Caco-2 (cell line): ENCODE data around the gene POLRMT. TPM values are rescaled to one million over a fixed set of nuclear protein-coding genes. Genes with fewer than 3 reads are reported as not detected.

ENCODE experiments used
- BruUV-seq: library from RNA; stranded (reverse); fragments of 400-500 nt; replicated peaks from 2 replicates; lab custom pipeline; 2021; lab: Mats Ljungman, UMichigan
- CTCF ChIA-PET: fragments of 300-600 bp; sonication (Branson Sonifier 250); formaldehyde crosslinking; loops from one replicate; lab custom pipeline; 2022; ENCODE audit warnings: antibody characterized with exemption; lab: Charles Lee
- POLR2A ChIA-PET: fragments of 300-600 bp; sonication (Branson Sonifier 250); formaldehyde crosslinking; loops from one replicate; lab custom pipeline; 2022; ENCODE audit warnings: antibody characterized with exemption; lab: Charles Lee
- DNase-seq, 2 experiments: peaks; one replicate each; pipeline versions ENCODE4 v3.0.0 to v3.0.0-alpha.2; 2020 to 2022
- H3K27me3 ChIP-seq: replicated peaks from 2 replicates; pipeline ENCODE4 v1.6.0; 2011; ENCODE audit warnings: low read length; ENCODE audit not compliant: control insufficient read depth, insufficient read depth
- H3K36me3 ChIP-seq: 2 replicates; pipeline ENCODE4 v1.5.1; 2011; ENCODE audit warnings: low read length; ENCODE audit not compliant: control insufficient read depth, insufficient read depth
- H3K4me1 ChIP-seq: fragments of 250-450 bp; sonication (Bioruptor Pico); 2 replicates; pipeline ENCODE4 v1.5.1; 2020; ENCODE audit warnings: mild to moderate bottlenecking
- H3K4me3 ChIP-seq: 2 replicates; pipeline ENCODE4 v1.5.1; 2011; ENCODE audit warnings: low read depth, mild to moderate bottlenecking, control low read depth, low read length
- H3K9me3 ChIP-seq: fragments of 250-450 bp; sonication (Bioruptor Pico); 2 replicates; pipeline ENCODE4 v1.5.1; 2020; ENCODE audit warnings: mild to moderate bottlenecking, moderate library complexity
- H3K27ac Mint-ChIP-seq: one replicate; pipeline ENCODE4 v1.8.0; 2022; ENCODE audit warnings: mixed read lengths; ENCODE audit not compliant: unreplicated experiment
- H3K27me3 Mint-ChIP-seq: one replicate; pipeline ENCODE4 v1.8.0; 2022; ENCODE audit warnings: mixed read lengths; ENCODE audit not compliant: insufficient read depth, unreplicated experiment
- H3K36me3 Mint-ChIP-seq: one replicate; pipeline ENCODE4 v1.8.0; 2022; ENCODE audit warnings: mild to moderate bottlenecking, mixed read lengths; ENCODE audit not compliant: insufficient read depth, unreplicated experiment
- H3K4me1 Mint-ChIP-seq: one replicate; pipeline ENCODE4 v1.8.0; 2022; ENCODE audit warnings: low read depth, mixed read lengths; ENCODE audit not compliant: unreplicated experiment
- H3K4me3 Mint-ChIP-seq: one replicate; pipeline ENCODE4 v1.8.0; 2022; ENCODE audit warnings: mild to moderate bottlenecking, moderate library complexity, mixed read lengths; ENCODE audit not compliant: unreplicated experiment
- H3K9me3 Mint-ChIP-seq: one replicate; pipeline ENCODE4 v1.8.0; 2022; ENCODE audit warnings: mixed read lengths; ENCODE audit not compliant: unreplicated experiment
- intact Hi-C: fragments of 100-400 bp; cut with micrococcal nuclease; formaldehyde crosslinking; loops from one replicate; pipeline ENCODE4 v1.10.0; 2022; ENCODE audit not compliant: unreplicated experiment
- total RNA-seq: library from RNA; stranded (reverse); gene quantifications from 2 replicates; pipeline ENCODE4 v1.2.3, GENCODE V29; 2022
- TF ChIP-seq, protein P1 (sequence below), 2 experiments: fragments of 200-600 bp in 1 of 2; IDR thresholded peaks; 1 replicate in 1 of 2; 2 replicates in 1 of 2; pipeline versions ENCODE4 v1.5.1 to v1.8.0; 2011 to 2022; ENCODE audit warnings: antibody characterized with exemption in 1 of 2, control low read depth in 1 of 2, inconsistent platforms in 1 of 2, low read depth in 1 of 2, low read length in 1 of 2, mild to moderate bottlenecking in 1 of 2, moderate library complexity in 1 of 2; ENCODE audit not compliant: insufficient read depth in 1 of 2, severe bottlenecking in 1 of 2, unreplicated experiment in 1 of 2

Gene POLRMT
- total RNA-seq, 1 experiment from 2014 or later: 95.8 TPM

- intact Hi-C loops: no loop called here
Observed at GRCh38 chr19:677601-678436, 44.5 kb upstream of the POLRMT start.

DNA sequence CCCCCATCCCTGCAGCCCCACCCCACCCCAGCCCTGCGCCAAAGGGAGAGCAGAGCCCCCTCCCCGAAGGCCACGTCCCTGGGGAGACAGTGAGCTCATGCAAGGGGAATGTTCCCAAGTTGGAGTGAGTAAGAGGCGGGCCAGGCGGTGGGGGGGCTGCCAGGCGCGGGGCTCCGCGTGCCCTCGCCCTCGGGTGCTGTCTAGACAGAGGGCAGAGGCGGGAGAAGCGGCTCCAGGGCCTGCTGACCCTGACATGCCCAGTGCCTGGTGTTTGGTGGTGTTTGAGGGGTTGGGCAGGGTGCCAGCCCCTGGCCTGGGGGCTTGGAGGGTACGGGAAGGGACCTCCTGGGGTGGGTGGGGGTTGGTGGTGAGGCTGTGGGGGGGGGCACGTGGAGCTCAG is 43.9 kb upstream of the POLRMT start:
- Mint-ChIP-seq H3K27ac (no peak overlapping the region), H3K4me3 (peak overlapping the region; percentile 69), H3K9me3 (no peaks in the 10 kb centered on the region), H3K36me3 (peaks cover 27% of the 10 kb centered on the region), H3K27me3 (no peaks in the 10 kb centered on the region), H3K4me1 (peaks cover 5% of the 10 kb centered on the region)
- POLR2A ChIA-PET: interaction anchor here (0.6 to 2.0 kb wide), 2 partner anchors 76 to 97 kb away, joined by 7 to 10 read pairs; no protein-coding TSS in a partner anchor
- Histone ChIP-seq H3K9me3 (no peaks in the 10 kb centered on the region), H3K4me3 (peak overlapping the region; percentile 58), H3K36me3 (no peaks in the 10 kb centered on the region; the same call in 1 of the 2 replicates), H3K27me3 (no peaks in the 10 kb centered on the region), H3K4me1 (peaks cover 17% of the 10 kb centered on the region)
- BruUV-seq: no TSS peak
- DNase-seq: peak in 1 of 2 experiments; percentile 49
- CTCF ChIA-PET: interaction anchor here (1.3 kb wide), 1 partner anchor 57 kb away, joined by 3 read pairs; no protein-coding TSS in a partner anchor
- TF ChIP-seq, protein P1, sequence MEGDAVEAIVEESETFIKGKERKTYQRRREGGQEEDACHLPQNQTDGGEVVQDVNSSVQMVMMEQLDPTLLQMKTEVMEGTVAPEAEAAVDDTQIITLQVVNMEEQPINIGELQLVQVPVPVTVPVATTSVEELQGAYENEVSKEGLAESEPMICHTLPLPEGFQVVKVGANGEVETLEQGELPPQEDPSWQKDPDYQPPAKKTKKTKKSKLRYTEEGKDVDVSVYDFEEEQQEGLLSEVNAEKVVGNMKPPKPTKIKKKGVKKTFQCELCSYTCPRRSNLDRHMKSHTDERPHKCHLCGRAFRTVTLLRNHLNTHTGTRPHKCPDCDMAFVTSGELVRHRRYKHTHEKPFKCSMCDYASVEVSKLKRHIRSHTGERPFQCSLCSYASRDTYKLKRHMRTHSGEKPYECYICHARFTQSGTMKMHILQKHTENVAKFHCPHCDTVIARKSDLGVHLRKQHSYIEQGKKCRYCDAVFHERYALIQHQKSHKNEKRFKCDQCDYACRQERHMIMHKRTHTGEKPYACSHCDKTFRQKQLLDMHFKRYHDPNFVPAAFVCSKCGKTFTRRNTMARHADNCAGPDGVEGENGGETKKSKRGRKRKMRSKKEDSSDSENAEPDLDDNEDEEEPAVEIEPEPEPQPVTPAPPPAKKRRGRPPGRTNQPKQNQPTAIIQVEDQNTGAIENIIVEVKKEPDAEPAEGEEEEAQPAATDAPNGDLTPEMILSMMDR (IDR thresholded peaks at IDR 0.05; ENCODE audit: insufficient read depth in 1 of 2, low read depth in 1 of 2, low read length in 1 of 2, severe bottlenecking in 1 of 2, unreplicated experiment in 1 of 2): no peak
- intact Hi-C loops: no loop called here

More at GRCh38 chr19:677601-678436, 44.5 kb upstream of the POLRMT start:
- POLR2A ChIA-PET: no interaction called here
- Histone ChIP-seq H3K27me3 (no peaks in the 10 kb centered on the region), H3K4me1 (peaks cover 17% of the 10 kb centered on the region), H3K4me3 (peak overlapping the region; percentile 58), H3K36me3 (no peaks in the 10 kb centered on the region; the same call in 1 of the 2 replicates), H3K9me3 (no peaks in the 10 kb centered on the region)
- H3K4me1 Mint-ChIP-seq: peaks cover 5% of the 10 kb centered on the region
- TF ChIP-seq, protein P1 (IDR thresholded peaks at IDR 0.05; ENCODE audit: insufficient read depth in 1 of 2, low read depth in 1 of 2, low read length in 1 of 2, severe bottlenecking in 1 of 2, unreplicated experiment in 1 of 2): no peak
- DNase-seq: no peak
- H3K27me3 Mint-ChIP-seq: no peaks in the 10 kb centered on the region
- peak overlapping the region; percentile 69 for H3K4me3 Mint-ChIP-seq
- H3K36me3 Mint-ChIP-seq: peaks cover 30% of the 10 kb centered on the region
- no peak overlapping the region for H3K27ac Mint-ChIP-seq
- no peaks in the 10 kb centered on the region for H3K9me3 Mint-ChIP-seq
- TSS peak; percentile 55 for BruUV-seq
- CTCF ChIA-PET: no interaction called here

GRCh38 chr19:676339-677105 is 43.2 kb upstream of the POLRMT start, which contains the start of gene FSTL3:
TSS of gene FSTL3 (plus strand) at chr19:676392. CDS start at chr19:676424, 32 bp downstream.
- peaks cover 5% of the 10 kb centered on the region for H3K4me1 Mint-ChIP-seq
- peak within 1 kb of the TSS; percentile 58 for H3K4me3 ChIP-seq
- BruUV-seq: TSS peak; percentile 42
- intact Hi-C loops: no loop called here
- peaks cover 17% of the 10 kb centered on the region for H3K4me1 ChIP-seq
- peak in 1 of 2 experiments; percentile 34 for DNase-seq
- peak within 1 kb of the TSS; percentile 69 for H3K4me3 Mint-ChIP-seq
- peak within 1 kb of the TSS; percentile 74 for H3K27ac Mint-ChIP-seq
- H3K9me3 ChIP-seq: no peaks in the 10 kb centered on the region
- H3K36me3 ChIP-seq: no peaks in the 10 kb centered on the region; the same call in 1 of the 2 replicates
- no peaks in the 10 kb centered on the region for H3K9me3 Mint-ChIP-seq
- peaks cover 21% of the 10 kb centered on the region for H3K36me3 Mint-ChIP-seq
- ChIA-PET CTCF (interaction anchor here (1.3 kb wide), 1 partner anchor 58 kb away, joined by 3 read pairs; no protein-coding TSS in a partner anchor), POLR2A (interaction anchor here (0.6 to 2.0 kb wide), 2 partner anchors 76 to 97 kb away, joined by 7 to 10 read pairs; no protein-coding TSS in a partner anchor)
- TF ChIP-seq, protein P1 (IDR thresholded peaks at IDR 0.05; ENCODE audit: insufficient read depth in 1 of 2, low read depth in 1 of 2, low read length in 1 of 2, severe bottlenecking in 1 of 2, unreplicated experiment in 1 of 2): no peak
- H3K27me3 ChIP-seq: no peaks in the 10 kb centered on the region
- H3K27me3 Mint-ChIP-seq: no peaks in the 10 kb centered on the region
